NCI-H146 (cell line): Measurements from ENCODE around the gene XRCC6.
"Not testable (repeated sequence)": the region's sequence is repeated elsewhere in the genome, so short reads cannot be mapped to it uniquely, and the experiment has no call there.

ENCODE experiments used
- DNase-seq: peaks from one replicate; lab custom pipeline; 2025; lab: John Stamatoyannopoulos, UW

The XRCC6 gene

GRCh38 chr22:41686890-41687289, 65.8 kb downstream of the XRCC6 start:
- not testable (repeated sequence) for DNase-seq

DNA sequence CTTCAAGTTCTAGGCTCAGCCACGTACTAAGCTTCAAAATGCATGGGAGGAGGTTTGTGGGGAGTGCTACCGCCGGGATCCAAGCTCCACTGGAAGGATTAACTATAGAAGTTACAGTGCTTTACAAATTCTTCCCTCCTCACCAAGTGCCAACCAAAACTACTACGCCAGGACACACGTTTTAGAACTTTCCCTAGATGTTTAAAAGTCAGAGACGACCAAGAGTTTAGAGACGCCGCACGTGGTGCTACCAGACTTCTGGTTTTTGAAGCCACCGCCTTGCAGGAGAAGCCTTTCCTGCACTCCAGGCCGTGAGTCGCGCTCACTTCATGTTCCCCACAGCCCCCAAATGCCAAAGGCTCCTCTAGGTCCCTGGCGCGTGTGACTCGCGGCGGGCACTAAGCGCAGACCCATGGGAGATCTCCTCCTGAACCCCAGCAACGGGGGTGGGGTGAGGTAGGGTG, 66.8 kb downstream of the XRCC6 start:
- DNase-seq: peak; percentile 13

DNA sequence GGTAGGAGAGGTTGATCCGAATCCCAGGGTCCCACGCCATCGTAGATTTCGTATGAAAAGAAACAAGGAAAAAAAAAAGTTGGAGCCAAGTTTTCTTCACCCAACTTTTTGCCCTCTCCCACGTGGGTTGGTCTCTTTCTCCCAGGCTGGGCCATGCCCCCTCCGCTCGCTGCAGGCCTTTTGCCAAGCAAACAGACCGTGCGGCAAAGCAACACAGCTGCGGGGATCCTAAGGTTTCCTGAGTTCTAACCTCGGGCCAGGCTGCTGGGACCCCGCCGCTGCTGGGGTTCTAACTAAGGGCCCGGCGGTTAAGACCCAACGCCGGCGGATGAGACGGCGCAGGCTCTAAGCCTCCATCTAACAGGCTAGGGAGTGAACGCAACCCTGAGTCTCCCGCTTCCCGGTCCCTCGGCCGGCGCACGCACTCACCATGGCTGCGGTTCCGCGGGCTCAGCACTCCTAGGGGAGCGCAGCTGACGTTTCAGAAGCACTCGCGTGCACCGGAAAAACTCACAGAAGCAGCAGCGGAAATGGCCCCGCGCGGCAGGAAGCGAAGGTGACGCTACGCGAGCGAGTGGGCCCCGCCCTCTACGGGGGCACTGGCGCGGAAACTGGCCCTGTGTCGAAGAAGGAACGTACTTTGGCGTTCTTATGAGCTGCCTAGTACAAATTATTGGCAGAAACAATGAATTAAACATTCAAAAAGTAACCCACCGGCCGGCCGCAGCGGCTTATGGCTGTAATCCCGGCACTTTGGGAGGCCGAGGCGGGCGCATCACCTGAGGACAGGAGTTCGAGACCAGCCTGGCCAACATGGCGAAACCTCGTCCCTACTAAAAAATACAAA, 67.5 kb downstream of the XRCC6 start, which contains the start of gene SNU13:
TSS of gene SNU13 (minus strand) at position 503 of the 847 bp plus-strand sequence. CDS start at position 432, 71 bp downstream.
- peak; percentile 83 for DNase-seq

DNA sequence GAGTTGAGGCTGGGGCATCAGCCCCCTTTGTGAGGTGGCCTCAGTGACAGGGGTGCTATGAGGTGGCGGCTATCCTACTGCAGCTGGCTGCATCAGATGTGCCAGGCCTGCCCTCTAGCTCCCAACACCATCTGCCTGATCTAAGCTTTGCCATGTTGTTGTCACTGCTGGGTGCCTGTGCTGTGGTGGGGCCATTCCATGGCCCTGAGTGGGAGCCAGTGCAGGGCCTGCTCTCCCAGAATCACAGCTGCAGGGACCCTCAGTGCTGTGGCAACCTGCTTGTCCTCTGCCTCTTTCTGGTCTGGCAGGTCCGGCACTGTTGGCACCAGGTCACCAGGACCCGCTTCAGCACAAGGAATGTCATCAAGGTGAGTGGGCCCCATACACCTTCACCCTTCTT, 69.4 kb downstream of the XRCC6 start:
- DNase-seq: no peak

GRCh38 chr22:41695211-41695610, 74.1 kb downstream of the XRCC6 start:
- no peak for DNase-seq

GRCh38 chr22:41696703-41697102, 75.6 kb downstream of the XRCC6 start:
- no peak for DNase-seq

DNA sequence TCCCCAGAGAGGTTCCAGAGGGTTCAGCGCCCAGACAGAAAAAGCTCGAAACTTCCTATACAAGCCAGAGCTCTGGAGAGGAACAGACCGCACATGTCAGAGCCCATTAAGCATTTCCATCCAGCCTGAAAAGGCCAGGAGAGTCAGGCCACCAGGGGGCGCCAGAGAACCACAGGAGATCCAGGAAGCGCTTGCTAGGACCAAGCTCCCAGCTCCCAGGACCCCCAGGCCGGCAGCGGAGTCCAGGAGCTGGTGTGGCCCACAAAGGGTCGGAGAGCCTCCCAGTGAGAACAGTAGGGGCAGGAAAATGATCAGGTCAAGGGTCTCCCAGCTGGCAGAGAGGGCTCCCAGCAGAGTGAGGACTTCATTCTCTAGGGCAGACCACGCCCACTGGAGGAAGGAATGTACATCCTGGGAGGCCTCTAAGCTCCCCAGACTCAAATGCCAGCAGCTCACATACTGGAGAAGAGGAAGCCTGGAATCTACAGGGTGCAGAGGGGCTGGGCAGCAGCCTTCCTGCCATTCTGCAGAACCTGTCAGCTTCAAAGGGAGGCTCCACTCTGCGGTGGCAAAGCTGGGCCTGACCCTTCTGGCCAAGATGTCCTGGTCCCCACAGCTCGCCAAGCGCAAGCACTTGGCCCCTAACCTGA, 76.2 kb downstream of the XRCC6 start:
- peak; percentile 76 for DNase-seq

GRCh38 chr22:41699264-41700107, 78.4 kb downstream of the XRCC6 start, which contains the start of gene MEI1:
Gene MEI1 (plus strand): TSS chr22:41699503. CDS start chr22:41699539, 36 bp downstream.
- DNase-seq: no peak

DNA sequence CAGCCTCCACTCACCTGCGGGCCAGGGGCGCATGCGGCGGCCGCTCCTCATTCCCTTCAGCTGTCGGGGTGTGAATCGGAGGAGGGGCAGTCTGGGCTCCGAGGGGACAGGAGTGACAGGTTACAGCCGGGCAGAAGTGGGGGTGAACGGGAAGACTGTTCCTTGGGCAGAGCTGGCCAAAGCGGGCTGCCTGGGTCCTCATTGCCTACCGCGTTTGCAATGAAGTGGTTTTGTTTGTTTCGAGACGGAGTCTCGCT, 78.9 kb downstream of the XRCC6 start:
- DNase-seq: no peak

DNA sequence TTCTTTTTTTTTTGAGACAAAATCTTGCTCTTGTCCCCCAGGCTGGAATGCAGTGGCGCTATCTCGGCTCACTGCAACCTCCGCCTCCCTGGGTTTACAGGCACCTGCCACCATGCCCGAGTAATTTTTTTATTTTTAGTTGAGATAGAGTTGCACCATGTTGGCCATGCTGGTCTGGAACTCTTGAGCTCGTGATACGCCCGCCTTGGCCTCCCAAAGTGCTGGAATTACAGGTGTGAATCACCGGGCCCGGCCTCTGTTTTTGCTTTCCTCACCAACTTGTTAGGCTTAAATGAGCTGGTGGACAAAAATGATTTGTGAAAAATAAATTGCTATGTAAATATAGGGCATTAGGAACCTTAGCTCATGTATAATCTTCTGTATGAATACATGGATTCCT, 81.7 kb downstream of the XRCC6 start:
- no peak for DNase-seq

- no peak for DNase-seq
These were observed 88.2 kb downstream of the XRCC6 start for GRCh38 chr22:41709341-41709740.

DNA sequence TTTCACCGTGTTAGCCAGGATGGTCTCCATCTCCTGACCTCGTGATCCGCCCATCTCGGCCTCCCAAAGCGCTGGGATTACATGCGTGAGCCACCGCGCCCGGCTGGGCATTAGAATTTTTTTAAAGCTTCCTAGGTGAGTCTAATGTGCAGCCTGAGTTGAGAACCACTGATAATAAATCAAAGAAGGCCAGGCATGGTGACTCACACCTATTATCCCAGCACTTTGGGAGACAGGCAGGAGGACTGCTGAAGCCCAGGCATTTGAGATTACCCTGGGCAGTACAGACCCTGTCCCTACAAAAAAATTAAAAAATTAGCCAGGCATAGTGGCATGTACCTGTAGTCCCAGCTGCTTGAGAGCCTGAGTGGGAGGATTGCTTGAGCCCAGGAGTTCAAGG, 91.9 kb downstream of the XRCC6 start:
- no peak for DNase-seq
